GM21367 (cell line): ENCODE measurements around the gene TLE2.
"Not testable (repeated sequence)": the region's sequence is repeated elsewhere in the genome, so short reads cannot be mapped to it uniquely, and the experiment has no call there.

Source experiments
- ATAC-seq: cut with Tn5 transposase; IDR thresholded peaks from one replicate; pipeline ENCODE4 v1.9.1; 2021; ENCODE audit not compliant: unreplicated experiment

TLE2 gene

DNA sequence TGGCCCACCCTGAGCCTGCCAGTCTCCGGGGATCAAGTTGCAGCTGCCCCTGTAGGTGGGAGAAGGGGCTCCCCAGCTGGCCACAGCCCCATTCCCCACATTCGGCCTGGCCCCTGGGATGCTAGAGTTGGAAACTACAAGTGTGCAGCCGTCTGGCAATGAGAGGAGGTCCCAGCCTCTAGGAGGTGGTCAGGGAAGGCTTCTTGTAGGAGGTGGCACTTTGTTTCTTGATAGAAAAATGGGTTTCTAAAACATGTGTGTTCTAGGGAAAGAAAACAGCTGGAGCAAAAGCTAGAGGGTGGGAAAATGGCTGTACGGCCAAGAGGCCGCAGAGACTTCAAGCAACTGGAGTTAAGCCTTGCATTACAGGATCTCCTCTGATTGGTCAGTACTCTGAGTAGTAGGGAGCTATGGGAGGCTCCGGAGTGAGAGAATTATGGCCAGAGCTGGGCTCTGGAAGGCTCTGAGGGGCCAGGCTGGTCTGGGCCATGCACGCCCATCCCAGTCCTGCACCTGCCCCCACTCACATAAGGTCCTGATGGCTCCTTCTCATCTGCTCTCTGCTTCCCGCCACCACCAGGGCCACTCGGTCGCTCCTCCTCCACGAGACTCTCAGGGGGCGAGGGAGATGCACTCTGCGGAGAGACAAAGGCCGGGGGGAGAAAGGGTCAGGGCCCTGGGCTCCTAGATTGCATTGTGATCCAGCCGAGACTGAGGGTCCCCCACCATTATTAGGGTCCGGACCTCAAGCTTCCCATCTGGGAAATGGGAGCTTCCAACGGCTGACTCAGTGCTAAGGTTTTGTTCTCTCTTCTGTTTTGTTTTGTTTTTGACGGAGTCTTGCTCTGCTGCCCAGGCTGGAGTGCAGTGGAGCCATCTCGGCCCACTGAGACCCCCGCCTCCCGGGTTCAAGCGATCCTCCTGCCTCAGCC lies 13.7 kb downstream of the TLE2 start:
- ATAC-seq: no peak

DNA sequence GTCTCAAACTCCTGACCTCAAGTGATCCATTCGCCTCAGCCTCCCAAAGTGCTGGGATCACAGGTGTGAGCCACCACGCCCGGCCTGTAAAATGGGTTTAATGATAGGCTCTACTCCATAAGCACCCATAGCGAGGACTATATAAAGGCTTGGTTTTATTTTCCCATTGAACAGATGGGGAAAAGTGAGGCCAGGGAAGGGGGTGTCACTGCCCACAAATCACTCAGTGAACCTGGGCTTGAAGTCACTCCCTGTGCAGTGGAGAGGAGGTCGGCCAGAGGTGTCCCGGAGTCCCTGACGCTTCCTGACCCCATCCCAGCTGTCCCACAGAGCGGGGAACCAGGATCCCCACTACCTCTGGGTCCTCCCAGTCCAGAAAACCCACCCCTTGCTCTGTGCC lies 14.9 kb downstream of the TLE2 start:
- no peak for ATAC-seq

DNA sequence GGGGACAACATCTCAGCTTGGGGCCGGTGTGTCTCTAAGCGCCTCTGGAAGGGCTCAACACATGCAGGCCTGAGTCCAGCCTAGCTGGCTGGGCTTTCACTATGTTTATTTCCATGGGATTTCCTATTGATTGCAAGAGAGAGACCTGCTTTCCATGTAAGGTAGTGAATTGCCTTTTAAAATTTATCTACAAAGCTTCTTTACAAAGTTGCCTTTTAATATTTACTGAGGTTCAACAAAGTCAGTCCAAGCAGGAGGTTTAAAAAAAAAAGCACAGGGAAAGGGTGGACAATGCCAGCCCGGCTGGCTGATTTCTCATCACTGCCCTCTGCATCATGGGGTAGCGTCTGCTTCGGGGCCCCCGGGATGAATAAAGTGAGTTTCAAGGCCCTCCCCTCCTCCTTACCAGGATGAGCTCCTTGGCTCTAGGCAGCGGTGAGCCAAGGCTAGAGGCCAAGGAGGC lies 15.8 kb downstream of the TLE2 start:
- no peak for ATAC-seq

DNA sequence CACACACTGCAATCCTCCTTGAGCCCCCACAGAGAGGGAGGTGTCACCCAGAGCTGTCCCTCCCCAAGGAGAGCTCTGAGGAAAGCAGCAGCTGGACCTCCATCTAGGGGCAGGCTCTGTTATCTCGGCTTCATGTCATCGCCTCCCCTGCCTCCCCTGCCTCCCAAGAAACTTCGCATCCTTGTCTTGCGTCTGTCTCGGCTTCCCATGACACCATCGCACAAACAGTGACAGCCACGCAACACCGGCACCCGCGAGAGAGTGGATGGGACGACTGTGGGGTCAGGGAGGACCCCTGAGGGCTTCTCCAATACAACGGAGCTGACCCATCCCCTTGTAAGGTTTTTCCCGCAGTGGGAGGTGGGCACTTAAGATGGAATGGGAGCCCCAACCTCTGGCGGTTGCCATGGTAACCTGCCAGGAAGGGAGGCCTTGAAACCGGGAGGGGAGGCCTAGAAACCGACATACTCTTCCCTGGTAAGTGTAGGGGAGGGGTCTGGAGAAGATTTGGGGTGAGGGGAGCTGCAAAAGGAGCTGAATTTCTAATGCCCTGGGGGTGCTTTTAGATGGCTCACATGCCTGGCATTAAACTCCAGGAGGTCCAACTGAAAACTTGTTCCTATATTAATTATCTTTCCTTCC lies 16.3 kb downstream of the TLE2 start:
- no peak for ATAC-seq

DNA sequence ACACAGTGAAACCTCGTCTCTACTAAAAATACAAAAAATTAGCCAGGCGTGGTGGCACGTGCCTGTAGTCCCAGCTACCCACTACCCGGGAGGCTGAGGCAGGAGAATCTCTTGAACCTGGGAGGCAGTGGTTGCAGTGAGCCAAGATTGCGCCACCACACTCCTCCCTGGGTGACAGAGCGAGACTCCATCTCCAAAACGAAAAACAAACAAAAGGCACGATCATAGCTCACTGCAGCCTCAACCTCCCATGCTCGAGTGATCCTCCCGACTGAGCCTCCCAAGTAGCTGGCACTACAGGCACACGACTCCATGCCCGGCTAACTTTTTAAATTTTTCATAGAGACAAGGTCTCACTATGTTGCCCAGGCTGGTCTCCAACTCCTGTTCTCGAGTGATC lies 17.0 kb downstream of the TLE2 start:
- not testable (repeated sequence) for ATAC-seq

DNA sequence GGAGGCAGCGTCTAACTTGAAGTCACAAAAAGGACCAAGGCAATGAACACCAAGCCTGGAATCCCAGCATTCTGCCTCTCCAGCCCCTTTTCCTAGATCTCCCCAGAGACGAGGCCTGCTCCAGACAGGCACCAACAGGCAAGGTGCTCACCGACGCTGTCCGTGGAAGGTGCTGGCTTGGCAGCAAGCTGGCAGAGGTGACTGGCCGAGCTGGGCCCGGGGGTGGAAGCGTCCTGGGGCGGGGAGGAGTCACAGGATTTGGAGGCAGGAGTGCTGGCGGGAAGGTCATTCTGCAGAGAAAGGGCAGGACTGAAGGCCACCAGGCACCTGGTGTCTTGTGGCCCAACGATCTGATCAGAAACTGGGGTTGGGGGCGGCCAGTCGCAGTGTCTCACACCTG lies 18.2 kb downstream of the TLE2 start:
- no peak for ATAC-seq

DNA sequence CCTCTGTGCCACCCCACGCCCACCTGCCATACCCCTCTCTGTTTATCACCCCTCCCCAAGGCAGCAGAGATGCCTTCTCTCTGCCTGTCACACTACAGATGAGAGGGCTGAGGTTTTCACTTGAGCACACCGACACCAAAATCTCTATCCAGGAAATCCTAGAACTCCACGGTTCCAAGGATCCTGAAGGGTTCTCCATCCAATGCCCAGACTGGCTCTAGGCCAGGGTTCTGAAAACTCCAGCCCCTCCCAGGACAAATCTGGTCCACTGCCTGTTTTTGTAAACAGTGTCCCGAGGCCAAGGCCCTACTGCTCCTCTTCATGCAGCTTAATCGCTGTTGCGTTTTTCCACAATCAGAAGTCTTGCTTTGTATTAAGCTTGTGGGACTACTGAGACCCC lies 20.1 kb downstream of the TLE2 start:
- no peak for ATAC-seq

DNA sequence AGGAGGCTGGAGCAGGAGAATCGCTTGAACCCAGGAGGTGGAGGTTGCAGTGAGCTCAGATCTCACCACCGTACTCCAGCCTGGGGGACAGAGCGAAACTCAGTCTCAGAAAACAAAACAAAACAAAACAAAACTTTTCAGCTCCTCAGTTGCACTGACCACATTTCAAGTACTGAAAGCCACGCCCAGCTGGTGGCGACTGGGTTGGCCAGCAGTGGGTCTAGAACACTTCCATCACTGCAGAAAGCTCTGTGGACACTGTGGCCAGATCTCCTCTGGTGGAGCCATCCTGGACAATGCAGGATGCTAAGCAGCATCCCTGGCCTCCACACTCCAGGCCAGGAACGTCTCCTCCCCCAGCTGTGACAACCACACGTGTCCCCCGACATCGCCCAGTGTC lies 21.1 kb downstream of the TLE2 start:
- ATAC-seq: no peak

DNA sequence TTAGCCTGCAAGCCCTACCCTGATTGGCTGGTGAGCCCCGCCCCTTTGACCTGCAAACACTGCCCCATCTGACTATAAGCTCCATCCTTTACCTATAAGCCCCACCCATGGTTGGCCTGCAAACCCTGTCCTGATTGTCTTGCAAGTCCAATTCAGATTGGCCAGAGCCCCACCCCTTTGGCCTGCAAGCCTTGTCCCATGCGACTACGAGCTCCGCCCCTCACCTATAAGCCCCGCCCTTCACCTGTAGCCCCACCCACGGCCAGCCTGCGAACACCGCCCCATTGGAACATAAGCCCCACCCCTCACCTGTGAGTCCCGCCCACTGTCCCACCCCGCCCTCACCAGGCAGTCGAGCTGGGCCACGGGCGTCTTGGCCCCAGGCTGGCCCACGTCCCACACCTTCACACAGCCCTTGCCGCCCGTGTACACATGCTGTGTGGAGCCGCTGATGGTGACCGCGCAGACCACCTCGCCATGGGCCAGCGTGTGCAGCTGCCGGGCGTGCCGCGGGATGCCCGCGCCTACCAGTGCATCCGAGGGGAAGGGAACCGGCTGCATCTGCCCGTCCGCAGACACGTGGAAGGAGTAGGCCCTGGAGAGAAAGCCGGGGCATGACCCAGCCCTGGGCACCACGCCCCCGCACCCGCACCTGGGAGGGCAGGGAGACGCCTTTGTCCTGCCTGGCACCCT lies 22.9 kb downstream of the TLE2 start:
- ATAC-seq: no peak

DNA sequence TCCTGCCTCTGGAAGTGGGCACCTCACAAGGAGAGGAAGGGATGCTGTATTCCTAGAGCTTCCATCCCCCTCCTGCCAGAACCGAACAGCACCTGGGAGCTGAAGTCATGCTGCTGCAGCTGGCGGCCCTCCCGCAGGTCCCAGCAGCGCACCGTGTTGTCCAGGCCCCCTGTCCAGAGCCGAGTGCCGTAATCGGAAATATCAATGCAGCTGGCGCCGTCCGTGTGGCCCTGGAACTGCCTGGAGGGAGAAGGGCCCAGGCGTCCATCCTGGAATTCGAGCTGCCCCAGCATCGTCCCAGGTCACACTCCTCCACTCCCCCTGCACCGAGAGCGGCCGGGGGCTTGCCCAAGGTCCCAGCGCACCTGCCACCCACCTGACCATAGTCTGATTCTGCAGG lies 23.7 kb downstream of the TLE2 start:
- no peak for ATAC-seq

DNA sequence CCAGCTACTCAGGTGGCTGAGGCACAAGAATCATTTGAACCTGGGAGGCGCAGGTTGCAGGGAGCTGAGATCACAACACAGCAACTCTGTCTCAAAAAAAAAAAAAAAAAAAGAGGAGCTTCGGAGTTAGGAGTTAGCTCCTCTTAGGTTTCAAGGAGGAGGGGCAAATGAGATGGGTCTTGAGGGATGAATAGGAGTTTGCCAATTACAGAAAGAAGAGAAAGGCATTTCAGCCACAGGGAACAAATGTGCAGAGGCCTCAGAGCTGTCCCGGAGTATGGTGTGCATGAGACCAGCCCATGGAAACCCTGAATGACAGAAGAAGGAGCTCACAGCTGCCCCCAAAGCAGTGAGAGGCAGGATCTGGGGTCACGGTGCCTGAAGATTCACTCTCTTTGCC lies 24.6 kb downstream of the TLE2 start:
- no peak for ATAC-seq

DNA sequence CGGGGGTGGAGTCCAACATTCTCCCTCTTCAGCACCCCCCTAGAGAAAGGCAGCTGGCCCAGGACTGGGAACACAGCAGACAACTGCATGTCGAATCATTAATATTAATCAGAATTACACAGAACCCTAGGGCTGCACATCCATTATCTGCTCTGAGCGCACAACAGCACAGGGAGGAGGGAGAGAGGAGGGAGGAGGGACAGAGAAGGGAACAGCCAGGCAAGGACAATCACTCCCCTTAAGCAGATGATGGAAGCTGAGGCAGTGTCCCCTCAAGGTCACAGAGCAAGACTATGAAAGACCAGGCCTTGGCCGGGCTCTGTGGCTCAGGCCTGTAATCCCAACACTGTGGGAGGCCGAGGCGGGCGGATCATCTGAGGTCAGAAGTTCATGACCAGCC lies 26.0 kb downstream of the TLE2 start:
- ATAC-seq: no peak

DNA sequence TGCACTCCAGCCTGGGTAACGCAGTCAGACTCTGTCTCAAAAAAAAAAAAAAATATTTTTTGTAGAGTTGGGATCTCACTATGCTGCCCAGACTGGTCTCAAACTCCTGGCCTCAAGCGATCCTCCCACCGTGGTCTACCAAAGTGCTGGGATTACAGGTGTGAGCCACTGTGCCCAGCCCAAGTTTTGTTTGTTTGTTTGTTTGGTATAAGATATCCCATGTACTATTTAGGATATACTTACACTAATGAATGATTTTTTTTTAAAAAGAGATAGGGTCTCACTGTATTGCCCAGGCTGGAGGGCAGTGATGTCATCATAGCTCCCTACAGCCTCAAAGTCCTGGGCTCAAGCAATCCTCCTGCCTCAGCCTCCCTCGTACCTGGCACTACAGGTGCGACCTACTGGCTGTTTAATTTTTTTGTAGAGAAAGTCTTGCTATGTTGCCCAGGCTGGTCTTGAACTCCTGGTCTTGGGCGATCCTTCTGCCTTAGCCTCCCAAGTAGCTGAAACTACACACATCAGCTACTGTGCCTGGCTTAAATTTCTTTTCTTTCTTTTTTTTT lies 27.8 kb downstream of the TLE2 start:
- no peak for ATAC-seq

DNA sequence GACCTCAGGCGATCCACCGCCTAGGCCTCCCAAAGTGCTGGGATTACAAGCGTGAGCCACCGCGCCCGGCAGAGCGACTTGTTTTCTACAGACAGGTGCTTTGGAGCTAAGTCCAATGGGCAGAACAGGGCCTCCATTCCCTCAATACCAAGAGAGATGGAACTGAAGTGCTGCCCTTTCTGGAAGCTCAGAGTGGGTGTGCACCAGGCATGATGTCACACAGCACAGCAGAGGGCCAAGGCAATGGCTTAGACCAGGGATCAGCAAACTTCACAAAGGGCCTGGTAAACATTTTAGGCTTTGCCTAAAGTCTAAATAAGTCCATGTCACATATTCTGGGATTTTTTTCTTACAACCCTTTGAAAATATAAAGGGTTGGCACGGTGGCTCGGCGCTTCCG lies 30.4 kb downstream of the TLE2 start:
- no peak for ATAC-seq

DNA sequence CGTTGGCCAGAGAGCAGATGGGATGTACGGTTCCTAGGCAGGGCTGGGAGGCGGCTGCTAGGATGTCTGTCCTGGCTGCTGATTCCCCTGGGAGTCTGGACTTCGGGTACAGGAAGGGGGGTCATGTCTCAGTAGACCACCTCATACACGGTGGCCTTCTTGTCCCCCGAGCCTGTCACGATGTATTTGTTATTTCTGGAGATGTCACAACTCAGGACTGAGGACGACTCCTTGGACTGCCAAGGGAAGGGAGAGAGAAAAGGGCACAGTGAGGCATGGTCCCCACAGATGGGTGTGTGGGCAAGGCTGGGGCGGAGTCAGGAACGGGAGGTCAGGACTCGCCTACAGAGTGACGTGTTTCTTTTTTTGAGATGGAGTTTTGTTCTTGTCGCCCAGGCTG lies 31.4 kb downstream of the TLE2 start:
- no peak for ATAC-seq

DNA sequence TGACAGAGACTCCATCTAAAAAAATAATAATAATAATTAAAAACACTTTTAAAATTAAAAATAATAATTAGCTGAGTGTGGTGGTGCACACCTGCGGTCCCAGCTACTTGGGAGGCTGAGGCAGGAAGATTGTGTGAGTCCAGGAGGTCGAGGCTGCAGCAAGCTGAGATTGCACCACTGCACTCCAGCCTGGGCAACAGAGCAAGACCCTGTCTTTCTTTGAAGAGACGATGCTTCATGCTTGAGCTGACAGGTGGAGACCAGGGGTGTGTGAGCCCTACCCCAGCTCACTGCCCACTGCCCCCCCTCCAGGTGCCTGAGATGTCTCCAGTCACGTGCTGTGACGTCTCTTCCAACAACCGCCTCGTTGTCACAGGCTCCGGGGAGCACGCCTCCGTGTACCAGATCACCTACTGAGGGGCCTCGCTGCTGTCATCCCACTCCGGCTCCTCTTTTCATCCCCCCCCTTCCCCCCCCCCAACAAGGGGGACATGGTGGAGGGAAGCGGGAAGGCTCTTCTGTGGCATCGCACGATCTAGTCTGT lies 34.4 kb downstream of the TLE2 start:
- no peak for ATAC-seq

DNA sequence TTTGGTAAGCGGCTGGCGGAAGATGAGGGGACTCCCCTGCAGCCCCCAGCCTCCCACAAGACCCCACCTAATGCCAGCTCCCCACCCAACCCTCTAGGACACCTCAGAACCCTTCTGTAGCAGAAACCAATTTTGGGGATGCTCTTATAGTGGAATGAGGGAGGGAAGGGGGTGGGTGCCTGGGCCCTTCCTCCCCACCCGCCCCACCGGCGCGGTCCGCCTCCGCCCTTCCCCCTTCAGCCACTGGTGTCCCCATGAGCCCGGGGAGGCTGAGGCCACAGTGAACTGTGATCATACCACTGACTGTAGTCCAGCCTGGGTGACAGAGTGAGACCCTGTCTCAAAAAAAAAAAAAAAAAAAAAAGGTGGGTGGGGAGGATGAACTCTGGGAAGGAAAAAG lies 35.5 kb downstream of the TLE2 start:
- ATAC-seq: no peak

DNA sequence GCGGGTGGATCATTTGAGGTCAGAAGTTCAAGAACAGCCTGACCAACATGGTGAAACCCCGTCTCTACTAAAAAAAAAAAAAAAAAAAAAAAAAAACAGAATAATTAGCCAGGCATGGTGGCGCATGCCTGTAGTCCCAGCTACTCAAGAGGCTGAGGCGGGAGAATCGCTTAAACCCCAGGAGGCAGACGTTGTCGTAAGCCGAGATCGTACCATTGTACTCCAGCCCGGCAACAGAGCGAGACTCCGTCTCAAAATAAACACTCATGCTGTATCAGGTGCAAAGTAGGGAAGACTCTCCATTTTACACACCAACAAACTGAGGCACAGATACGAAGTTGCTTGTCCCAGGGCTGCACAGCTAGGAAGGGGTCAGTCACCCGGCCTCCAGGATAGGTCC lies 36.1 kb downstream of the TLE2 start:
- ATAC-seq: no peak

DNA sequence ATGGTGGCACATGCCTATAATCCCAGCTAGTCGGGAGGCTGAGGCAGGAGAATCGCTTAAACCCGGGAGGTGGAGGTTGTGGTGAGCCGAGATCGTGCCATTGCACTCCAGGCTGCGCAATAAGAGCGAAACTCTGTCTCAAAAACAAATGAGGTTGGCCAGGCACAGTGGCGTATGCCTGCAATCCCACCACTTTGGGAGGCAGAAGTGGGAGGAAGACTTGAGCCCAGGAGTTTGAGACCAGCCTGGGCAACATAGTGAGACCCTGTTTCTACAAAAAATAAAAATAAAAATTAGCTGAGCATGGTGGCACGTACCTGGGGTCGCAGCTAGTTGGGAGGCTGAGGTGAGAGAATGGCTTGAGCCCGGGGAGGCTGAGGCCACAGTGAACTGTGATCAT lies 36.7 kb downstream of the TLE2 start:
- ATAC-seq: not testable (repeated sequence)

DNA sequence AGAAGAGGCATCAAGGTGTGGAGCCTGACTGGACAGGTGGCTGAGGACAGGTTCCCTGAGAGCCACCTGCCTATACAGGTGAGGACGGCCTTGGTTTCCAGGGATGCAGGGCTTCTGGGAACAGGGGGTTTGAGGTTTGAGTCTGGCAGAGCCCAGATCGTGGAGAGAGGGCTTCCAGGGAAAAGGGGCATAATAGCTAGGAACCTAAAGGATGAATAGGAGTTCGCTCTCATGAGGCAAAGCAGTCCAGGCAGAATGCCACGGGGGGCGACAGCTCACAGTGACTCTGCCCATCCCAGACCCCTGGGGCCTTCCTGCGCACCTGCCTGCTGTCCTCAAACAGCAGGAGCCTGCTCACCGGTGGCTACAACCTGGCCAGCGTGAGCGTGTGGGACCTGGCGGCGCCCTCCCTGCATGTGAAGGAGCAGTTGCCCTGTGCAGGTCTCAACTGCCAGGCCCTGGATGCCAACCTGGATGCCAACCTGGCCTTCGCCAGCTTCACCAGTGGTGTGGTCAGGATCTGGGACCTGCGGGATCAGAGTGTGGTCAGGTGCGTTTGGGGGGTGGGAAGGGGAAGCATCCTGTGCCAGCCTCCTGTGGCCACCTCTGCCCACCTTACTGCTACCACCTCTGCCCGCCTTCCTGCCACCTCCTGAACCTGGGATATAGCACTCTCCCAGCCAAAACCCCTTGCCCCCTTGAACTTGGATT lies 39.7 kb downstream of the TLE2 start:
- no peak for ATAC-seq

DNA sequence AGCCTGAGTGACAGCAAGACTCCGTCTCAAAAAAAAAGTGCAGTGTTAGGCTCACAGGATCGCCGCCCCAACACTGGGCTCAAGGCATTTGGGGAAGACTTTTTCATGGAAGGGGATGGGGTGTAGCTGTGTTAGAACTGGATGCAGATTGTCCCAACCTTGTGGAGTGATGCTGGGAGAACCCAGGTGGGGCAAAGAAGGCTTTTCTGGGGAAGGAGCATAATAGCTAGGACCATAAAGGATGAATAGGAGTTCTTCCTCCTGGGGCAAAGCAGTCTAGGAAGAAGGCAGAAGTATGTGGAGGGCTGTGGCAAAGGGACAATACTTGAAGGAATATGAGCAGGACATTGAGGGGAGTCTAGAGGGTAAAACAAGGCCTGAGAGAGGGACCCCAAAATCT lies 40.5 kb downstream of the TLE2 start:
- no peak for ATAC-seq
